Tracheal epithelial cell (primary cell): ENCODE measurements around the gene USP17L26. TPM values are rescaled to one million over a fixed set of nuclear protein-coding genes. Genes with fewer than 3 reads are reported as not detected.

ENCODE experiments used
- total RNA-seq: library from RNA; depleted of rRNA; stranded (reverse); fragments of >200 nt; gene quantifications from 2 replicates; pipeline ENCODE4 v1.2.1, GENCODE V29; 2014

Gene USP17L26
- total RNA-seq = not detected in 2 replicates

DNA sequence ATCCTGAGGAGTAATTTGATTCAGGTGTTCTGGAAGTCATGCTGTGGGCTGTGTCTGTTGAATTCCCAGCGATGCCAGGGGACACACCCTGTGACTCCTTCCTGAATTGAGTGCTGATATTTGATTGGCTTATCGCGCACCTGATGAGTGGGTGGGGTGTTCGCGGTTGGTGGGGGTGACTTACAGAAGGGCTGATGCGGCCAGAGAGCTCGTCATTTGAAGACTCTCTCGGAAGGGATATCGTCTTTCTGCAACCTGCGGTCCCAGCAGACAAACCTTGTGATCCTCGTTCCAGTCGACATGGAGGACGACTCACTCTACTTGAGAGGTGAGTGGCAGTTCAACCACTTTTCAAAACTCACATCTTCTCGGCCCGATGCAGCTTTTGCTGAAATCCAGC, at the start of gene USP17L26:
TSS of gene USP17L26 (plus strand) at position 301 of the 400 bp plus-strand sequence. CDS start at position 301, 0 bp downstream.

GRCh38 chr4:9324865-9325264, 9.6 kb upstream of the USP17L26 start, which contains the start of gene USP17L24:
TSS of gene USP17L24 (plus strand) at chr4:9325165. CDS start at chr4:9325165, 0 bp downstream.

GRCh38 chr4:9329611-9330010, 4.8 kb upstream of the USP17L26 start, which contains the start of gene USP17L25:
TSS of gene USP17L25 (plus strand) at chr4:9329911. CDS start at chr4:9329911, 0 bp downstream.

DNA sequence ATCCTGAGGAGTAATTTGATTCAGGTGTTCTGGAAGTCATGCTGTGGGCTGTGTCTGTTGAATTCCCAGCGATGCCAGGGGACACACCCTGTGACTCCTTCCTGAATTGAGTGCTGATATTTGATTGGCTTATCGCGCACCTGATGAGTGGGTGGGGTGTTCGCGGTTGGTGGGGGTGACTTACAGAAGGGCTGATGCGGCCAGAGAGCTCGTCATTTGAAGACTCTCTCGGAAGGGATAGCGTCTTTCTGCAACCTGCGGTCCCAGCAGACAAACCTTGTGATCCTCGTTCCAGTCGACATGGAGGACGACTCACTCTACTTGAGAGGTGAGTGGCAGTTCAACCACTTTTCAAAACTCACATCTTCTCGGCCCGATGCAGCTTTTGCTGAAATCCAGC, 4.6 kb downstream of the USP17L26 start, which contains the start of gene USP17L5:
TSS of gene USP17L5 (plus strand) at position 301 of the 400 bp plus-strand sequence. CDS start at position 301, 0 bp downstream.

GRCh38 chr4:9343848-9344247, 9.4 kb downstream of the USP17L26 start, which contains the start of gene USP17L27:
TSS of gene USP17L27 (plus strand) at chr4:9344148. CDS start at chr4:9344148, 0 bp downstream.

GRCh38 chr4:9348593-9348992, 14.1 kb downstream of the USP17L26 start, which contains the start of gene USP17L28:
TSS of gene USP17L28 (plus strand) at chr4:9348893. CDS start at chr4:9348893, 0 bp downstream.

GRCh38 chr4:9353338-9353737, 18.9 kb downstream of the USP17L26 start, which contains the start of gene USP17L29:
TSS of gene USP17L29 (plus strand) at chr4:9353638. CDS start at chr4:9353638, 0 bp downstream.

DNA sequence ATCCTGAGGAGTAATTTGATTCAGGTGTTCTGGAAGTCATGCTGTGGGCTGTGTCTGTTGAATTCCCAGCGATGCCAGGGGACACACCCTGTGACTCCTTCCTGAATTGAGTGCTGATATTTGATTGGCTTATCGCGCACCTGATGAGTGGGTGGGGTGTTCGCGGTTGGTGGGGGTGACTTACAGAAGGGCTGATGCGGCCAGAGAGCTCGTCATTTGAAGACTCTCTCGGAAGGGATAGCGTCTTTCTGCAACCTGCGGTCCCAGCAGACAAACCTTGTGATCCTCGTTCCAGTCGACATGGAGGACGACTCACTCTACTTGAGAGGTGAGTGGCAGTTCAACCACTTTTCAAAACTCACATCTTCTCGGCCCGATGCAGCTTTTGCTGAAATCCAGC, 28.4 kb downstream of the USP17L26 start, which contains the start of gene USP17L30:
TSS of gene USP17L30 (plus strand) at position 301 of the 400 bp plus-strand sequence. CDS start at position 301, 0 bp downstream.

Other genes with a start within 250 kb of the USP17L26 start
- not detected in 2 replicates for gene FAM90A26, start 164.2 kb upstream of the USP17L26 start, total RNA-seq
- gene USP17L10, start 124.0 kb upstream of the USP17L26 start, total RNA-seq = not detected in 2 replicates
- gene USP17L11, start 119.3 kb upstream of the USP17L26 start, total RNA-seq = not detected in 2 replicates
- gene USP17L12, start 114.5 kb upstream of the USP17L26 start, total RNA-seq = not detected in 2 replicates
- not detected in 2 replicates for gene USP17L13, start 109.8 kb upstream of the USP17L26 start, total RNA-seq
- not detected in 2 replicates for gene USP17L15, start 100.3 kb upstream of the USP17L26 start, total RNA-seq
- gene USP17L17, start 90.8 kb upstream of the USP17L26 start, total RNA-seq = not detected in 2 replicates
- gene USP17L18, start 86.0 kb upstream of the USP17L26 start, total RNA-seq = not detected in 2 replicates
- gene USP17L19, start 81.3 kb upstream of the USP17L26 start, total RNA-seq = not detected in 2 replicates
- gene USP17L20, start 76.5 kb upstream of the USP17L26 start, total RNA-seq = not detected in 2 replicates
- not detected in 2 replicates for gene USP17L21, start 71.8 kb upstream of the USP17L26 start, total RNA-seq
- gene USP17L22, start 67.0 kb upstream of the USP17L26 start, total RNA-seq = not detected in 2 replicates
- not detected in 2 replicates for gene USP17L24, start 9.5 kb upstream of the USP17L26 start, total RNA-seq
- gene USP17L25, start 4.7 kb upstream of the USP17L26 start, total RNA-seq = not detected in 2 replicates
- gene USP17L5, start 4.7 kb downstream of the USP17L26 start, total RNA-seq = not detected in 2 replicates
- not detected in 2 replicates for gene USP17L27, start 9.5 kb downstream of the USP17L26 start, total RNA-seq
- not detected in 2 replicates for gene USP17L28, start 14.2 kb downstream of the USP17L26 start, total RNA-seq
- gene USP17L29, start 19.0 kb downstream of the USP17L26 start, total RNA-seq = not detected in 2 replicates
- not detected in 2 replicates for gene USP17L30, start 28.5 kb downstream of the USP17L26 start, total RNA-seq
- gene DEFB131A, start 109.8 kb downstream of the USP17L26 start, total RNA-seq = not detected in 2 replicates